Caco-2 (cell line): ENCODE data around the gene CCDC32. TPM values are rescaled to one million over a fixed set of nuclear protein-coding genes. Genes with fewer than 3 reads are reported as not detected.

Experiments
- BruUV-seq: library from RNA; stranded (reverse); fragments of 400-500 nt; replicated peaks from 2 replicates; lab custom pipeline; 2021; lab: Mats Ljungman, UMichigan
- CTCF ChIA-PET: fragments of 300-600 bp; sonication (Branson Sonifier 250); formaldehyde crosslinking; loops from one replicate; lab custom pipeline; 2022; ENCODE audit warnings: antibody characterized with exemption; lab: Charles Lee
- POLR2A ChIA-PET: fragments of 300-600 bp; sonication (Branson Sonifier 250); formaldehyde crosslinking; loops from one replicate; lab custom pipeline; 2022; ENCODE audit warnings: antibody characterized with exemption; lab: Charles Lee
- DNase-seq, 2 experiments: peaks; one replicate each; pipeline versions ENCODE4 v3.0.0 to v3.0.0-alpha.2; 2020 to 2022
- H3K27me3 ChIP-seq: replicated peaks from 2 replicates; pipeline ENCODE4 v1.6.0; 2011; ENCODE audit warnings: low read length; ENCODE audit not compliant: control insufficient read depth, insufficient read depth
- H3K36me3 ChIP-seq: 2 replicates; pipeline ENCODE4 v1.5.1; 2011; ENCODE audit warnings: low read length; ENCODE audit not compliant: control insufficient read depth, insufficient read depth
- H3K4me1 ChIP-seq: fragments of 250-450 bp; sonication (Bioruptor Pico); 2 replicates; pipeline ENCODE4 v1.5.1; 2020; ENCODE audit warnings: mild to moderate bottlenecking
- H3K4me3 ChIP-seq: 2 replicates; pipeline ENCODE4 v1.5.1; 2011; ENCODE audit warnings: low read depth, mild to moderate bottlenecking, control low read depth, low read length
- H3K9me3 ChIP-seq: fragments of 250-450 bp; sonication (Bioruptor Pico); 2 replicates; pipeline ENCODE4 v1.5.1; 2020; ENCODE audit warnings: mild to moderate bottlenecking, moderate library complexity
- H3K27ac Mint-ChIP-seq: one replicate; pipeline ENCODE4 v1.8.0; 2022; ENCODE audit warnings: mixed read lengths; ENCODE audit not compliant: unreplicated experiment
- H3K27me3 Mint-ChIP-seq: one replicate; pipeline ENCODE4 v1.8.0; 2022; ENCODE audit warnings: mixed read lengths; ENCODE audit not compliant: insufficient read depth, unreplicated experiment
- H3K36me3 Mint-ChIP-seq: one replicate; pipeline ENCODE4 v1.8.0; 2022; ENCODE audit warnings: mild to moderate bottlenecking, mixed read lengths; ENCODE audit not compliant: insufficient read depth, unreplicated experiment
- H3K4me1 Mint-ChIP-seq: one replicate; pipeline ENCODE4 v1.8.0; 2022; ENCODE audit warnings: low read depth, mixed read lengths; ENCODE audit not compliant: unreplicated experiment
- H3K4me3 Mint-ChIP-seq: one replicate; pipeline ENCODE4 v1.8.0; 2022; ENCODE audit warnings: mild to moderate bottlenecking, moderate library complexity, mixed read lengths; ENCODE audit not compliant: unreplicated experiment
- H3K9me3 Mint-ChIP-seq: one replicate; pipeline ENCODE4 v1.8.0; 2022; ENCODE audit warnings: mixed read lengths; ENCODE audit not compliant: unreplicated experiment
- intact Hi-C: fragments of 100-400 bp; cut with micrococcal nuclease; formaldehyde crosslinking; loops from one replicate; pipeline ENCODE4 v1.10.0; 2022; ENCODE audit not compliant: unreplicated experiment
- total RNA-seq: library from RNA; stranded (reverse); gene quantifications from 2 replicates; pipeline ENCODE4 v1.2.3, GENCODE V29; 2022
- TF ChIP-seq, protein P1 (sequence below), 2 experiments: fragments of 200-600 bp in 1 of 2; IDR thresholded peaks; 1 replicate in 1 of 2; 2 replicates in 1 of 2; pipeline versions ENCODE4 v1.5.1 to v1.8.0; 2011 to 2022; ENCODE audit warnings: antibody characterized with exemption in 1 of 2, control low read depth in 1 of 2, inconsistent platforms in 1 of 2, low read depth in 1 of 2, low read length in 1 of 2, mild to moderate bottlenecking in 1 of 2, moderate library complexity in 1 of 2; ENCODE audit not compliant: insufficient read depth in 1 of 2, severe bottlenecking in 1 of 2, unreplicated experiment in 1 of 2

Gene CCDC32
- total RNA-seq, 1 experiment from 2014 or later = 11.7 TPM

DNA sequence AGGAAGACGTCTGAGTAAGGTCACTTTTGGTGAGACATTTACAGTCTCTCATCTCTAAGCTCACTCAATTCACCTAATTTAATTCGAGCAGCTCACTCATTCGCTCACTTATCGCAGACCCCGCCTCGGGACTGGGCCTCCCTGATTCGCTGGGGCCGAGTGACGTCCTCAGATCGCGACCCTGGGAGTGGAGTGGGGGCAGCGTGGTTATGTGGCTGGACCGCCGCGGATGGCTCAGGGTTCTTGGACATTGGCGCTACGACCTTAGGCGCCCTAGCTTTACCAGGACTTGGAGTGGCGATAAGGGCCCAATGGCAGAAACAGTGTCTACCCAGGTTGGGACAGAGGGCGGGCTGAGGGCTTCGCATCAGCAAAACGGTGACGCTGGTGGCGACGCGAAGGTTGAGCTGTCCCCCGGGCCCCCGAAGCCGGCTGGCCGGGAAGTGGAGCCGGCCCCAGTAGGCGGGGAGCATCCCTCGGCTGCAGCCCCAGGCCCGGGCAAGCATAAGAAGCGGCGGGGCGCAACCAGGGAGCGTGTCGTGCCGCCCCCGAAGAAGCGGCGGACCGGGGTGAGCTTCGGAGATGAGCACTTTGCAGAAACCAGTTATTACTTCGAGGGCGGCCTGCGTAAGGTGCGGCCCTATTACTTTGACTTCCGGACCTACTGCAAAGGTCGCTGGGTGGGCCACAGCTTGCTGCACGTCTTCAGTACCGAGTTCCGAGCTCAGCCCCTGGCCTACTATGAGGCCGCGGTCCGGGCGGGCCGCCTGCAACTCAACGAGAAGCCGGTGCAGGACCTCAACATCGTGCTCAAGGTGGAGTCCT, 4.5 kb upstream of the CCDC32 start, which contains the start of gene RPUSD2:
RPUSD2 (plus strand) TSS at position 171 of the 825 bp plus-strand sequence; CDS start at position 210, 39 bp downstream.
- no peaks in the 10 kb centered on the region for H3K27me3 Mint-ChIP-seq
- TF ChIP-seq, protein P1, sequence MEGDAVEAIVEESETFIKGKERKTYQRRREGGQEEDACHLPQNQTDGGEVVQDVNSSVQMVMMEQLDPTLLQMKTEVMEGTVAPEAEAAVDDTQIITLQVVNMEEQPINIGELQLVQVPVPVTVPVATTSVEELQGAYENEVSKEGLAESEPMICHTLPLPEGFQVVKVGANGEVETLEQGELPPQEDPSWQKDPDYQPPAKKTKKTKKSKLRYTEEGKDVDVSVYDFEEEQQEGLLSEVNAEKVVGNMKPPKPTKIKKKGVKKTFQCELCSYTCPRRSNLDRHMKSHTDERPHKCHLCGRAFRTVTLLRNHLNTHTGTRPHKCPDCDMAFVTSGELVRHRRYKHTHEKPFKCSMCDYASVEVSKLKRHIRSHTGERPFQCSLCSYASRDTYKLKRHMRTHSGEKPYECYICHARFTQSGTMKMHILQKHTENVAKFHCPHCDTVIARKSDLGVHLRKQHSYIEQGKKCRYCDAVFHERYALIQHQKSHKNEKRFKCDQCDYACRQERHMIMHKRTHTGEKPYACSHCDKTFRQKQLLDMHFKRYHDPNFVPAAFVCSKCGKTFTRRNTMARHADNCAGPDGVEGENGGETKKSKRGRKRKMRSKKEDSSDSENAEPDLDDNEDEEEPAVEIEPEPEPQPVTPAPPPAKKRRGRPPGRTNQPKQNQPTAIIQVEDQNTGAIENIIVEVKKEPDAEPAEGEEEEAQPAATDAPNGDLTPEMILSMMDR (IDR thresholded peaks at IDR 0.05; ENCODE audit: insufficient read depth in 1 of 2, low read depth in 1 of 2, low read length in 1 of 2, severe bottlenecking in 1 of 2, unreplicated experiment in 1 of 2) = no peak
- Histone ChIP-seq H3K27me3 (no peaks in the 10 kb centered on the region), H3K9me3 (no peaks in the 10 kb centered on the region), H3K4me3 (peak within 1 kb of the TSS; percentile 97), H3K36me3 (peaks cover 5% of the 10 kb centered on the region), H3K4me1 (no peaks in the 10 kb centered on the region)
- no peaks in the 10 kb centered on the region for H3K9me3 Mint-ChIP-seq
- peaks cover 16% of the 10 kb centered on the region for H3K4me1 Mint-ChIP-seq
- peak within 1 kb of the TSS; percentile 93 for H3K27ac Mint-ChIP-seq
- DNase-seq = peak; percentile 92 to 93
- ChIA-PET POLR2A (interaction anchor here (0.6 to 1.5 kb wide), 6 partner anchors 15 to 531 kb away, joined by 3 to 13 read pairs (median 4); partner anchors contain the start of gene RAD51), CTCF (interaction anchor here (0.6 to 1.5 kb wide), 5 partner anchors 11 to 96 kb away, joined by 3 to 15 read pairs (median 4); no protein-coding TSS in a partner anchor)
- BruUV-seq = TSS peak; percentile 72
- peaks cover 40% of the 10 kb centered on the region for H3K36me3 Mint-ChIP-seq
- intact Hi-C loops = loop anchor here (1.0 to 10.0 kb wide), 2 partner anchors 13 to 195 kb away; partner anchors contain the start of genes C15orf62 and GCHFR
- H3K4me3 Mint-ChIP-seq = peak within 1 kb of the TSS; percentile 91

DNA sequence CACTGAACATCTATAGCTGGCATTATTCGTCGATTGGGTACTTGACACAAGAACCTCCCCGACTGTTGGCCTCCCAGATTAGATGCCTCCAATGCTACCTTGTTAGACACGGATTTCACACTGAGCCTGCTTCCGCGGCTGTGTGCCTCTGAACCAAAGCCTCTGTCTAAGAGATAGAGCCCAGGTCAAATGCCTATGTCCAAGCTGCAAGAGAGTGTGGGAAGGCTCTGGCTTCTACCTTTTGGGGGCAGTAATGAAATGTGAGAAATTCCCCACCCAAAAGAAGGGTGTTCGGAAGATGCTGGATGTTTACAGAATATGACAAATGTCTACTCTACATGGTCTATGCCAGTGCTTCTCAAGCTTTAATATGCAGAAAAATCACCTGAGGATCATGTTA, 2.3 kb upstream of the CCDC32 start:
- Mint-ChIP-seq H3K36me3 (peaks cover 18% of the 10 kb centered on the region), H3K27me3 (no peaks in the 10 kb centered on the region), H3K4me1 (peaks cover 16% of the 10 kb centered on the region), H3K27ac (no peak overlapping the region), H3K4me3 (peak overlapping the region; percentile 43), H3K9me3 (no peaks in the 10 kb centered on the region)
- Histone ChIP-seq H3K36me3 (peaks cover 1% of the 10 kb centered on the region; the same call in 1 of the 2 replicates), H3K4me3 (no peak overlapping the region), H3K4me1 (no peaks in the 10 kb centered on the region), H3K9me3 (no peaks in the 10 kb centered on the region), H3K27me3 (no peaks in the 10 kb centered on the region)
- ChIA-PET POLR2A (interaction anchor here (0.6 to 0.7 kb wide), 2 partner anchors 17 to 146 kb away, joined by 3 read pairs; no protein-coding TSS in a partner anchor), CTCF (interaction anchor here (0.8 to 1.2 kb wide), 2 partner anchors 16 to 23 kb away, joined by 3 to 5 read pairs; no protein-coding TSS in a partner anchor)
- intact Hi-C loops = loop anchor here (2.0 to 10.0 kb wide), 2 partner anchors 48 to 198 kb away; partner anchors contain the start of genes C15orf62 and GCHFR
- BruUV-seq = no TSS peak
- TF ChIP-seq, protein P1 (IDR thresholded peaks at IDR 0.05; ENCODE audit: insufficient read depth in 1 of 2, low read depth in 1 of 2, low read length in 1 of 2, severe bottlenecking in 1 of 2, unreplicated experiment in 1 of 2) = peak; percentile 38 to 51
- DNase-seq = peak; percentile 48 to 52
